ENCODE data around the gene FRMPD3.

GRCh38 chrX:107480272-107480671 is 30.8 kb downstream of the FRMPD3 start:
- no peak for TF ChIP-seq CTCF (IDR thresholded peaks at IDR 0.05)
- TF ChIP-seq POLR2A (IDR thresholded peaks at IDR 0.05) = no peak

Data from breast epithelium (tissue), 3 donors.